ENCODE measurements around the gene AKT1S1.

The AKT1S1 gene

DNA sequence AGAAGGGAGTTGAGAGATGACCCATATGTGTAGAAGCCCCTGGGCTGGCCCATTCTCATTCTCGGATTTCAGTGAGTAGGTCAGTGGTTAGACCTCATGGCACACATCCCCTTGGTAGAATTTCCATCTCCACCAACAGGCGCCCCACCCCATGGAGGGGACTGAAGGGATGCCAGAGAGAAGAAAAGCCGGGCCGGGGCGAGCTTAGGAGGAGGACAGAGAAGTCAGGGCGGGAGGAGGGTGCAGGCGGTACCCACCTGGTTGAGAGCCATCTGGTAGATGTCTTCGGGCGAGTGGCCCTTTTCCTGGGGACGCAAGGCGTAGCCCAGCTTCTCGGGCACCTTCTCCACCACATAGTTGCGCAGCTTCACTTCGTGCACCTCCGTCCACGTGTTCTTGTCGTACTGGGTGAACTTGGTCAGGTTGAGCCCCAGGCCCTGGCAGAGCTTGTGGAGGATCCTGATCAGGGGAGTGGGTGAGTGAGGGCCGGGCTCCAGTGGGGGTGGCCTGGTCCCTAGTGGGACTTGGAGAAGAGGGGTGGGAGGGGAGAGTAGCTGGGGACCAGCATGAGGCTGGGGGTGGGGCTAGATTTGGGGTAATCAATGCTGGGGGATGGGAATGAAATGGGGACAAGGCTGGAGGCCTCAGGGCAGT lies 17.0 kb upstream of the AKT1S1 start:
- no peak for DNase-seq (ENCODE audit: low spot score in 2 of 2)
- no peak overlapping the region for H3K4me3 ChIP-seq
- H3K27me3 ChIP-seq (ENCODE audit: low read depth): peaks cover 6% of the 10 kb centered on the region; the same call in 1 of the 2 replicates
- in situ Hi-C loops (cut with MboI; ENCODE audit: low sequenced_read_pairs): no loop called here
- no peaks in the 10 kb centered on the region for H3K36me3 ChIP-seq (replicated peaks)
- H3K9me3 ChIP-seq: no peaks in the 10 kb centered on the region
- no peaks in the 10 kb centered on the region for H3K4me1 ChIP-seq

DNA sequence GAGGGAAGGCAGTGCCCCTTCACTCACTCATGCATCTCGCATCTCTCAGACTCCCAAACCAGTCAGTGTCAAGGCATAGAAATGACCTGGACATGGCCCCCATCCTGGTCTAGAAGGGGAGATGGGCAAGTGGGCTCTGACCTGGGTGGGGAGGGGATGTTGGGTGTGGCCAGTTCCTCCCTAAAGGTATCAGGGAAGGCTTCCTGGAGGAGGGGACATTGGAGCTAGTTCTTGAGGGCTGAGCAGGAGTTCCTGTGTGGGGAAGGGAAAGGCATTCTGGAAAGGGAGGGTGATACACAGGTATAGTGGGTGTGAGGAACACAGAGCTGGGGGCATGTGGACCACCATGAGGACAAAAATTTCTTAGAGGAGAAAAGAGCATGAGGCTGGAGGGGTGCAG lies 15.6 kb upstream of the AKT1S1 start:
- H3K27me3 ChIP-seq (ENCODE audit: low read depth): peaks cover 6% of the 10 kb centered on the region; the same call in 1 of the 2 replicates
- H3K4me1 ChIP-seq: no peaks in the 10 kb centered on the region
- in situ Hi-C loops (cut with MboI; ENCODE audit: low sequenced_read_pairs): no loop called here
- no peak for DNase-seq (ENCODE audit: low spot score in 2 of 2)
- no peaks in the 10 kb centered on the region for H3K9me3 ChIP-seq
- no peak overlapping the region for H3K4me3 ChIP-seq
- no peaks in the 10 kb centered on the region for H3K36me3 ChIP-seq (replicated peaks)

DNA sequence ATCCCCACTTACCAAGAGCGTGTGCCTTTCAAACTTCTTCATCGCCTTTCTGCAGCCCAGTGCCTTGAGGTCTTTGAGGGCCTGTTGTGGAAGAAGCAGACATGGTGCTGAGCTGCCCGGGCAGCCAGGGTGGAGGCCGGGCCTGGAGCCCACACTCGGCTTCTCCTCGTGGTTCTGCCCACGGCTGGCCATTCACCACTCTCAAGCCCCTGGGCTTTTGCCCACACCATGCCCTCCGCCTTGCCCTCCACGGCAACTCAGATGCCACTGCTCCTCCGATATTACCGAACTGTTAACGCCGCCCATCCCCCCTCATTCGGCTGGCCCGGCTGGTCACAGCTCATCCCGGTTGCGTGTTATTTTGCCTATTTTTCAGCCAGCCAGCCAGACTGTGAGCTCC lies 14.2 kb upstream of the AKT1S1 start:
- DNase-seq (ENCODE audit: low spot score in 2 of 2): no peak
- Histone ChIP-seq H3K4me3 (no peak overlapping the region), H3K9me3 (no peaks in the 10 kb centered on the region), H3K36me3 (replicated peaks) (no peaks in the 10 kb centered on the region), H3K4me1 (no peaks in the 10 kb centered on the region), H3K27me3 (ENCODE audit: low read depth) (no peaks in the 10 kb centered on the region; the same call in 1 of the 2 replicates)
- in situ Hi-C loops (cut with MboI; ENCODE audit: low sequenced_read_pairs): no loop called here

DNA sequence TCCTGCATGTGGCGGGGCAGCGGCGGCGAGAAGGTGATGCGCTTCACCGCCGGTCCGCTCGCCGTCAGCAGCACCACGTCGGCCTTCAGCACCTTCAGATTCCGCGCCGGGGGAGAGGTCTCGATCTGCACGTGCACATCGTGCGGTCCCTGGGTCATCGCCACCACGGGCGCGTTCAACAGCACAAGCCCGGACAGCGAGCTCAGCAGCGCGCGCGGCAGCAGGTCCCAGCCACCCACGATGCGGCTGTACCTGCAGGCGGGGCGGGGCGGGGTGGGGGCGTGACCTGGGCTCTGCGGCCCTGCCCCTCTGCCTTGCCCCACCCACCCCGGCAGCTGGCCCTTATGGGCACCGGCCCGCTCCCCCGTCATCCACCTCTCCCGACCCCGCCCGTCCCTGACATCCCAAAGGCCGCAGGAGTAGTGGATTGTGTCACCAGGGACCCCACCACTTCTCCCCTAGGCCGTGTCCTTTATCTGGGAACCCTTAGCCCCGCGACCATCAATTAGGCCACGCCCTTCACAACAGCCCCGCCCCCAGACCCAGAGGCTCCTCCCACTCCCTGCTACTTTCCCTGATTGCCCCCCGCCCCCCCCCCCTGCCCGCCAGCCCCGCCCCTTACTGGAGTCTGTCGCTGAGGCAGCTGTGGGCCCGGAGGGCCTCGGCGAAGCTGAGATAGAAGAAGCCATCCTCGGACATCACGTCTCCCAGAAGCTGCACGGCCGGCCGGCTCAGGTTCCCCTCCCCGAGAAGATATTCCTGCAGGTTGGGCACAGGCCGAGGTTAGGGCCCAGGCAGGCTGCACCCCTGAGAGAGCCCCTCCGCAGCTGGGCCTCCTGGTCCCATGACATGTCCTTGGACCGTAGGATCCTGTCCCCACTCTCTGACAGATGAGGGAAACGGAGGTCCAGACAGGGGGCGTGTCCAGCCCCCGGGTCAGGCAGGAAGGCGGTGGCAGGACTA lies 13.5 kb upstream of the AKT1S1 start:
- no peaks in the 10 kb centered on the region for H3K9me3 ChIP-seq
- no peaks in the 10 kb centered on the region for H3K4me1 ChIP-seq
- H3K27me3 ChIP-seq (ENCODE audit: low read depth): no peaks in the 10 kb centered on the region
- DNase-seq (ENCODE audit: low spot score in 2 of 2): peak in 1 of 2 experiments; percentile 54
- H3K4me3 ChIP-seq: no peak overlapping the region
- no peaks in the 10 kb centered on the region for H3K36me3 ChIP-seq (replicated peaks)
- in situ Hi-C loops (cut with MboI; ENCODE audit: low sequenced_read_pairs): no loop called here

GRCh38 chr19:49889687-49890348 lies 12.7 kb upstream of the AKT1S1 start:
- in situ Hi-C loops (cut with MboI; ENCODE audit: low sequenced_read_pairs): no loop called here

DNA sequence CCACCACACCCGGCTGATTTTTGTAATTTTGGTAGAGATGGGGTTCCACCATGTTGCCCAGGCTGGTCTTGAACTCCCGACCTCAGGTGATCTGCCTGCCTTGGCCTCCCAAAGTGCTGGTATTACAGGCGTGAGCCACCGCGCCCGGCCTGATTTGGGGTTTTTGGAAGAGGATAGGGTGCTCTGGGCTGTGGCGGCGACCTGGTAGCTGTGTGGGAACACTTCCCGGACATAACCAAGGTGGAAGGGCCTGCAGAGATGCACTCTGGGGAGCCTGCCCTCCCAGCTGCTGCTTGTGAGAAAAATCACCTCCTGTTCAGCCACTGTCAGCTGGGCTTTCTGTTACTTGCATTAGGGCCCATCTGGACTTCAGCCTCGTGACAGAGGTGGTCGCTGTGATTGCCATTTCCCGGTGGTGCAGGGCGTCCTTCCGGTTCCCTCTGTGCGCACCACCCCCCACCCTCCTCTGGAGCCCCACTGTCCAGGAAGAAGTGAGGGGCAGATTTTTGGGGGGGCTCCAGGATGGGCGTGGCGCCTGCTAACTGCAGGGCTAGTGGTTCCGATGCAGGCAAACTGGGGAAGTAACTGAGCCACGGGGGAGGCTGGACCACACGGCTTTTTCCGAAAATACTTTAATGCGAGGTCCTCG lies 12.0 kb upstream of the AKT1S1 start:
- in situ Hi-C loops (cut with MboI; ENCODE audit: low sequenced_read_pairs): no loop called here
- Histone ChIP-seq H3K36me3 (replicated peaks) (peaks cover 7% of the 10 kb centered on the region), H3K27me3 (ENCODE audit: low read depth) (no peaks in the 10 kb centered on the region), H3K9me3 (no peaks in the 10 kb centered on the region), H3K4me1 (no peaks in the 10 kb centered on the region), H3K4me3 (no peak overlapping the region)
- no peak for DNase-seq (ENCODE audit: low spot score in 2 of 2)

More at GRCh38 chr19:49889687-49890348, 12.7 kb upstream of the AKT1S1 start:
- no peak for DNase-seq (ENCODE audit: low spot score in 2 of 2)
- peaks cover under 1% of the 10 kb centered on the region for H3K36me3 ChIP-seq (replicated peaks)
- H3K4me3 ChIP-seq: no peak overlapping the region
- H3K4me1 ChIP-seq: no peaks in the 10 kb centered on the region
- H3K27me3 ChIP-seq (ENCODE audit: low read depth): no peaks in the 10 kb centered on the region
- no peaks in the 10 kb centered on the region for H3K9me3 ChIP-seq

DNA sequence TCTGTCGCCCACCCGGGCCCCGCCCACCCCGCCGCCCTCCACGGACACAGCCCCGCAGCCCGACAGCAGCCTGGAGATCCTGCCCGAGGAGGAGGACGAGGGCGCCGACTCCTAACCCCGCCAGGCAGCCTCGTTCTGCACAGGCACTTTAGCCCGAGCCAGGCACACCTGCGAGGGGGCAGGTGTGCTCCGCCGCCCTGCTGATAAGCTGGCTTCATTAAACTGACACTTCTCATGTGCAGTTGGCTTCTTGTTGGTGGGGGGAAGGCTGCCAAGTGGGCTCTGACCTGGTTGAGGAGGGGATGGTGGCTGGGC lies 11.3 kb upstream of the AKT1S1 start:
- Histone ChIP-seq H3K4me3 (no peak overlapping the region), H3K36me3 (replicated peaks) (peaks cover 11% of the 10 kb centered on the region), H3K9me3 (no peaks in the 10 kb centered on the region), H3K4me1 (no peaks in the 10 kb centered on the region), H3K27me3 (ENCODE audit: low read depth) (no peaks in the 10 kb centered on the region)
- in situ Hi-C loops (cut with MboI; ENCODE audit: low sequenced_read_pairs): no loop called here
- no peak for DNase-seq (ENCODE audit: low spot score in 2 of 2)

GRCh38 chr19:49887665-49888509 lies 10.7 kb upstream of the AKT1S1 start:
- Histone ChIP-seq H3K27me3 (ENCODE audit: low read depth) (no peaks in the 10 kb centered on the region), H3K4me3 (no peak overlapping the region), H3K36me3 (replicated peaks) (peaks cover 15% of the 10 kb centered on the region), H3K9me3 (no peaks in the 10 kb centered on the region), H3K4me1 (no peaks in the 10 kb centered on the region)
- DNase-seq (ENCODE audit: low spot score in 2 of 2): no peak
- in situ Hi-C loops (cut with MboI; ENCODE audit: low sequenced_read_pairs): no loop called here

GRCh38 chr19:49887037-49887664 lies 10.0 kb upstream of the AKT1S1 start:
- Histone ChIP-seq H3K36me3 (replicated peaks) (peaks cover 23% of the 10 kb centered on the region), H3K27me3 (ENCODE audit: low read depth) (no peaks in the 10 kb centered on the region), H3K9me3 (no peaks in the 10 kb centered on the region), H3K4me3 (no peak overlapping the region), H3K4me1 (no peaks in the 10 kb centered on the region)
- DNase-seq (ENCODE audit: low spot score in 2 of 2): no peak
- in situ Hi-C loops (cut with MboI; ENCODE audit: low sequenced_read_pairs): no loop called here

DNA sequence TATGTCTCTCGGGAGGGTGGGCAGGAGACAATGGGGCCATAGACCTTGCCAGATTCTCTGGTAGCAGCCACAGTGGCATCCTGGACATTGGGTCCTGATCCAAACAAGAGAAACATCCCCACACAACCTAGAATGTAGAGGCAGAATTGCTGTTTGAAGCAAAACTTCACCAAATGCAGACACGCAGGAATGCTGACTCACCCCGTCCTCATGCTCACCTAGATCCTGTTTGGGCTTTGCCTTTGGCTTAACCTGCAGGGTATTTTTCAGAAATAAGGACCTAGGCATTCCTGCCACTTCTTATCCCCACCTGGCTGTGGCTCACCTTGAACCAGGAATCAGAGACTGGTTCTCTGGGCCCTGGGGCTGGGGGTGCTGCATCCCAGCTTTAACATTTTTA lies 7.6 kb upstream of the AKT1S1 start:
- H3K4me3 ChIP-seq: no peak overlapping the region
- in situ Hi-C loops (cut with MboI; ENCODE audit: low sequenced_read_pairs): no loop called here
- H3K36me3 ChIP-seq (replicated peaks): peaks cover 42% of the 10 kb centered on the region

DNA sequence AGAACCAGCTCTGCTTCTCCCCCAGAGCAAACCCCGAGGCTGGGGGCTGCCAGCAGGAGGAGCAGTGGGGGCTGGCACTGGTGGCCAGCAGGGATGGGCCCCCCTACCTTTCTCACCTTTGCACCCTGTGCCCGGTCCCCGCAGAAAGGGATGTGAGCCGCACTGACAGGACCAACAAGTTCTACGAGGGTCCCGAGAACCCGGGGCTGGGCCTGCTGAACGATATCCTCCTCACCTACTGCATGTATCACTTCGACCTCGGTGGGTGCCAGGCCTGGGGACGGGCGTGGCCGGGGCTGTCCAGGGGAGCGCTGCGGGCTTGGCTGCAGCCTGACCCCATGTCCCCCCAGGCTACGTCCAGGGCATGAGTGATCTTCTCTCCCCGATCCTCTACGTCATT lies 7.0 kb upstream of the AKT1S1 start:
- DNase-seq (ENCODE audit: low spot score in 2 of 2): no peak
- no peaks in the 10 kb centered on the region for H3K9me3 ChIP-seq
- in situ Hi-C loops (cut with MboI; ENCODE audit: low sequenced_read_pairs): no loop called here
- H3K4me3 ChIP-seq: no peak overlapping the region
- H3K27me3 ChIP-seq (ENCODE audit: low read depth): no peaks in the 10 kb centered on the region
- H3K36me3 ChIP-seq (replicated peaks): peaks cover 42% of the 10 kb centered on the region
- H3K4me1 ChIP-seq: no peaks in the 10 kb centered on the region

More for the DNA sequence above, 7.6 kb upstream of the AKT1S1 start:
- no peak for DNase-seq (ENCODE audit: low spot score in 2 of 2)
- Histone ChIP-seq H3K4me1 (no peaks in the 10 kb centered on the region), H3K9me3 (no peaks in the 10 kb centered on the region), H3K27me3 (ENCODE audit: low read depth) (no peaks in the 10 kb centered on the region)

DNA sequence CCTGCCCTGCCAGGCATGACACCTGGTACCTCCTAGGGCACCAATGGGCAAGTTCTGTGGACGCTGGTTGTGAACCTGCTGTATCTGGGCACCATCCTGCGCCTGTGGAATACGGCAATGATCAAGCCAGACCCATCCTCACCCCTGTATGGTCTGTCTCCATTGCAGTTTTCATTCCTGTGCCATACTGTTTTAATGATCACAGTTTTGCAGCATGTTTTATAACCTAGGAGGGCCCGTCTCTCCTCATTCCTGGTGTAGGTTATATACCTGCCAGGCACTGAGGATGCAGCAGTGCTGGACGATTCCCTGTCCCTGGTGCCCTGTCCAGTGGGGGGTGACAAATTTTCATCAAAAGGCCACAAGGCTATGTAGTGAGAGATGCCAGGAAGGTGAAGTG lies 5.9 kb upstream of the AKT1S1 start:
- in situ Hi-C loops (cut with MboI; ENCODE audit: low sequenced_read_pairs): no loop called here
- Histone ChIP-seq H3K27me3 (ENCODE audit: low read depth) (no peaks in the 10 kb centered on the region), H3K36me3 (replicated peaks) (peaks cover 42% of the 10 kb centered on the region), H3K4me3 (no peak overlapping the region), H3K9me3 (no peaks in the 10 kb centered on the region), H3K4me1 (peaks cover 5% of the 10 kb centered on the region)
- DNase-seq (ENCODE audit: low spot score in 2 of 2): no peak
